Esophagus muscularis mucosa (tissue), 3 donors: ENCODE results near the gene COL5A3.

Experiments
- POLR2A ChIP-seq: fragments of 450-650 bp; IDR thresholded peaks from one replicate; pipeline ENCODE4 v1.6.1; 2017; ENCODE audit warnings: antibody characterized with exemption, moderate library complexity, mild to moderate bottlenecking, low read depth
- TF ChIP-seq, protein P1 (sequence below), 3 experiments: fragments of 200-600 bp in 2 of 3; fragments of 450-650 bp in 1 of 3; sonication (generic) in 2 of 3; IDR thresholded peaks; one replicate each; pipeline ENCODE4 v1.5.1; 2017 to 2019; ENCODE audit warnings: antibody characterized with exemption in 3 of 3, mild to moderate bottlenecking in 2 of 3, moderate library complexity in 1 of 3

DNA sequence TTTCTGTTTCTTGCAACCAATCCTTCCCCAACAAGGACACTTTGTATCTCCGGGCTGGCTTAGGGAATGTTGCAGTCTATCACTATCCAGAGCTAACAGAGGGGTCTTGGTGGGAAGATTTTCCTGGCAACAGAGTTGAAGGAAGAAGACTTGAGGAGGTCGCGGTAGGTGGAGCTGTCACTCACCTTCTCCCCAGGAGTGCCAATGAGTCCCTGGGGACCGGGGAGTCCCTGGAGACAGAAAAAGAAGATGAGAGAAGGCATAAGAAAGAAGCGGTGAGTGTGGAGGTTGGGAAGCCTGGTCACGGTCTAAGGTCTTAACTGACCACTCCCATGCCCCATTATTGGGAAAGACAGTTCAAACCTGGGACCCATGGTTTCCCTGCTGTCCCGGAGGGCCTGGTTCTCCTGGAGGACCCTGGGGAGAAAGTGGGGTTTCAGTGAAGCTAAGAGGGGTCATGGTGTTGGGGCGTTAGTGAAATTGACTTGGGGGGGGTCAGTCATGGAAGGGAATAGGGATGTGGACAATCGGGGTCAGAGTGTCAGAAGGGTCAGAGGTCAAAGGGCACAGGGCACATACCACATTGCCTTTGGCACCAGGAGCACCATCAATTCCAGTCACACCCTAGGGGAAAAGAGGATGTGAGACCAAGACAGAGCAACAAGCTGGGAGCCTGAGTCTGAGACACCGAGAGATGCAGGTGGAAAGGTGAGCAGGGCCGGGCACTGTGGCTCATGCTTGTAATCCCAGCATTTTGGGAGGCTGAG is 18.7 kb downstream of the COL5A3 start:
- TF ChIP-seq, protein P1, sequence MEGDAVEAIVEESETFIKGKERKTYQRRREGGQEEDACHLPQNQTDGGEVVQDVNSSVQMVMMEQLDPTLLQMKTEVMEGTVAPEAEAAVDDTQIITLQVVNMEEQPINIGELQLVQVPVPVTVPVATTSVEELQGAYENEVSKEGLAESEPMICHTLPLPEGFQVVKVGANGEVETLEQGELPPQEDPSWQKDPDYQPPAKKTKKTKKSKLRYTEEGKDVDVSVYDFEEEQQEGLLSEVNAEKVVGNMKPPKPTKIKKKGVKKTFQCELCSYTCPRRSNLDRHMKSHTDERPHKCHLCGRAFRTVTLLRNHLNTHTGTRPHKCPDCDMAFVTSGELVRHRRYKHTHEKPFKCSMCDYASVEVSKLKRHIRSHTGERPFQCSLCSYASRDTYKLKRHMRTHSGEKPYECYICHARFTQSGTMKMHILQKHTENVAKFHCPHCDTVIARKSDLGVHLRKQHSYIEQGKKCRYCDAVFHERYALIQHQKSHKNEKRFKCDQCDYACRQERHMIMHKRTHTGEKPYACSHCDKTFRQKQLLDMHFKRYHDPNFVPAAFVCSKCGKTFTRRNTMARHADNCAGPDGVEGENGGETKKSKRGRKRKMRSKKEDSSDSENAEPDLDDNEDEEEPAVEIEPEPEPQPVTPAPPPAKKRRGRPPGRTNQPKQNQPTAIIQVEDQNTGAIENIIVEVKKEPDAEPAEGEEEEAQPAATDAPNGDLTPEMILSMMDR (IDR thresholded peaks at IDR 0.05), result no peak
- no peak for TF ChIP-seq POLR2A
